WTC11 (cell line): ENCODE data around the gene CASKIN2. TPM values are rescaled to one million over a fixed set of nuclear protein-coding genes. Genes with fewer than 3 reads are reported as not detected.
A peak's percentile ranks its signal among the peaks of the same experiment; 100 is the strongest.

Source experiments
- ATAC-seq: fragments of 200-7000 bp; cut with Tn5 transposase; 2 replicates; pipeline ENCODE4 v1.10.0; 2021; ENCODE audit warnings: mild to moderate bottlenecking, moderate library complexity
- CTCF ChIA-PET: fragments of 300-600 bp; sonication (Branson Sonifier 250); formaldehyde crosslinking; loops from one replicate; lab custom pipeline; 2021; ENCODE audit warnings: antibody characterized with exemption; lab: Charles Lee
- POLR2A ChIA-PET: fragments of 350-600 bp; sonication (Branson Sonifier 250); formaldehyde crosslinking; loops from one replicate; lab custom pipeline; 2021; ENCODE audit warnings: antibody characterized with exemption; lab: Charles Lee
- DNase-seq: peaks from one replicate; pipeline ENCODE4 v3.0.0; 2021; ENCODE audit warnings: low spot score
- H3K27ac Mint-ChIP-seq: 2 replicates; pipeline ENCODE4 v1.8.0; 2021; ENCODE audit warnings: mixed read lengths
- H3K27me3 Mint-ChIP-seq: 2 replicates; pipeline ENCODE4 v1.8.0; 2021; ENCODE audit warnings: low read depth, mild to moderate bottlenecking, moderate library complexity, mixed read lengths
- H3K36me3 Mint-ChIP-seq: 2 replicates; pipeline ENCODE4 v1.8.0; 2021; ENCODE audit warnings: mixed read lengths
- H3K4me1 Mint-ChIP-seq: 2 replicates; pipeline ENCODE4 v1.8.0; 2022; ENCODE audit warnings: mixed read lengths
- H3K4me3 Mint-ChIP-seq: 2 replicates; pipeline ENCODE4 v1.8.0; 2021; ENCODE audit warnings: mild to moderate bottlenecking, moderate library complexity, mixed read lengths
- H3K9me3 Mint-ChIP-seq: 2 replicates; pipeline ENCODE4 v1.8.0; 2021; ENCODE audit warnings: mixed read lengths
- AFF4 ChIP-seq: sonication (generic); formaldehyde crosslinking; IDR thresholded peaks from 2 replicates; pipeline ENCODE4 v1.8.1; 2023; ENCODE audit warnings: mild to moderate bottlenecking, missing genetic modification reagents, borderline replicate concordance
- CTCF ChIP-seq: fragments of 200-600 bp; IDR thresholded peaks from 2 replicates; pipeline ENCODE4 v1.8.0; 2022; ENCODE audit warnings: antibody characterized with exemption
- E2F4 ChIP-seq: sonication (generic); formaldehyde crosslinking; IDR thresholded peaks from 2 replicates; pipeline ENCODE4 v1.8.1; 2022; ENCODE audit warnings: low read depth, mild to moderate bottlenecking, moderate library complexity, missing genetic modification reagents, borderline replicate concordance
- ELF4 ChIP-seq: sonication (generic); formaldehyde crosslinking; IDR thresholded peaks from 2 replicates; pipeline ENCODE4 v1.8.1; 2022; ENCODE audit warnings: low read depth, mild to moderate bottlenecking, moderate library complexity, missing genetic modification reagents
- ERG ChIP-seq: fragments of 250-450 bp; sonication (Bioruptor Pico); IDR thresholded peaks from 2 replicates; pipeline ENCODE4 v1.8.0; 2021; ENCODE audit warnings: mild to moderate bottlenecking
- HMGA2 ChIP-seq: fragments of 250-450 bp; sonication (Bioruptor Pico); IDR thresholded peaks from 2 replicates; pipeline ENCODE4 v1.4.0; 2021; ENCODE audit warnings: mild to moderate bottlenecking, moderate library complexity
- KAT7 ChIP-seq: sonication (generic); formaldehyde crosslinking; IDR thresholded peaks from 2 replicates; pipeline ENCODE4 v1.8.1; 2023; ENCODE audit warnings: missing genetic modification reagents, mild to moderate bottlenecking, borderline replicate concordance
- MXD4 ChIP-seq: fragments of 250-450 bp; sonication (Bioruptor Pico); IDR thresholded peaks from 2 replicates; pipeline ENCODE4 v1.8.0; 2021; ENCODE audit warnings: mild to moderate bottlenecking, moderate library complexity, borderline replicate concordance
- NR1H2 ChIP-seq: sonication (generic); formaldehyde crosslinking; IDR thresholded peaks from 2 replicates; pipeline ENCODE4 v1.9.0; 2021; ENCODE audit warnings: mild to moderate bottlenecking, moderate library complexity, missing genetic modification reagents
- PRRX2 ChIP-seq: fragments of 250-450 bp; sonication (Bioruptor Pico); IDR thresholded peaks from 2 replicates; pipeline ENCODE4 v1.8.0; 2021; ENCODE audit warnings: mild to moderate bottlenecking
- RELA ChIP-seq: sonication (generic); formaldehyde crosslinking; IDR thresholded peaks from 2 replicates; pipeline ENCODE4 v1.8.1; 2022; ENCODE audit warnings: missing genetic modification reagents, mild to moderate bottlenecking, borderline replicate concordance
- STAT6 ChIP-seq: sonication (generic); formaldehyde crosslinking; conservative IDR thresholded peaks from 2 replicates; pipeline ENCODE4 v1.8.1; 2023; ENCODE audit warnings: mild to moderate bottlenecking, low read depth, missing genetic modification reagents, moderate library complexity
- USF1 ChIP-seq: sonication (generic); formaldehyde crosslinking; IDR thresholded peaks from 2 replicates; pipeline ENCODE4 v1.8.0; 2022; ENCODE audit warnings: mild to moderate bottlenecking, missing genetic modification reagents
- USF2 ChIP-seq: sonication (generic); formaldehyde crosslinking; IDR thresholded peaks from 2 replicates; pipeline ENCODE4 v1.8.1; 2023; ENCODE audit warnings: mild to moderate bottlenecking, missing genetic modification reagents, moderate library complexity
- ZNF232 ChIP-seq: sonication (generic); formaldehyde crosslinking; IDR thresholded peaks from 2 replicates; pipeline ENCODE4 v1.8.0; 2022; ENCODE audit warnings: mild to moderate bottlenecking, missing genetic modification reagents
- ZNF317 ChIP-seq: sonication (generic); formaldehyde crosslinking; IDR thresholded peaks from 2 replicates; pipeline ENCODE4 v1.8.1; 2023; ENCODE audit warnings: low read depth, mild to moderate bottlenecking, moderate library complexity, missing genetic modification reagents, borderline replicate concordance
- total RNA-seq: library from RNA; stranded (reverse); gene quantifications from 3 replicates; pipeline ENCODE4 v1.2.3, GENCODE V29; 2021

The CASKIN2 gene
- total RNA-seq, 1 experiment from 2014 or later: 31.9 TPM

GRCh38 chr17:75544250-75544649 lies 28.9 kb upstream of the CASKIN2 start:
- Mint-ChIP-seq H3K4me3 (no peak overlapping the region), H3K27ac (peak overlapping the region; percentile 83), H3K36me3 (no peaks in the 10 kb centered on the region), H3K4me1 (peaks cover 33% of the 10 kb centered on the region), H3K27me3 (no peaks in the 10 kb centered on the region), H3K9me3 (no peaks in the 10 kb centered on the region)
- ATAC-seq (no peak), DNase-seq (no peak)
- POLR2A ChIA-PET: no interaction called here
- CTCF ChIA-PET: interaction anchor here (0.9 to 1.1 kb wide), 2 partner anchors 9 to 44 kb away, joined by 3 read pairs; partner anchors contain the start of gene MYO15B
- TF ChIP-seq KAT7 (CRISPR knock-in tag): no peak
- TF ChIP-seq MXD4 (CRISPR knock-in tag): no peak
- TF ChIP-seq HMGA2 (CRISPR knock-in tag): no peak
- TF ChIP-seq STAT6 (CRISPR knock-in tag): no peak
- no peak for TF ChIP-seq NR1H2 (CRISPR knock-in tag)
- no peak for TF ChIP-seq ZNF232 (CRISPR knock-in tag)
- TF ChIP-seq AFF4 (CRISPR knock-in tag): no peak
- no peak for TF ChIP-seq USF1 (CRISPR knock-in tag)
- no peak for TF ChIP-seq RELA (CRISPR knock-in tag)

GRCh38 chr17:75542728-75543336 lies 27.5 kb upstream of the CASKIN2 start:
- no peaks in the 10 kb centered on the region for H3K36me3 Mint-ChIP-seq
- DNase-seq: no peak
- H3K4me3 Mint-ChIP-seq: no peak overlapping the region
- H3K9me3 Mint-ChIP-seq: no peaks in the 10 kb centered on the region
- ATAC-seq: no peak
- H3K4me1 Mint-ChIP-seq: peaks cover 29% of the 10 kb centered on the region
- no peaks in the 10 kb centered on the region for H3K27me3 Mint-ChIP-seq
- POLR2A ChIA-PET: interaction anchor here (1.0 kb wide), 1 partner anchor 10 kb away, joined by 3 read pairs; no protein-coding TSS in a partner anchor
- CTCF ChIA-PET: interaction anchor here (0.5 to 1.9 kb wide), 5 partner anchors 8 to 361 kb away, joined by 3 to 9 read pairs (median 4); no protein-coding TSS in a partner anchor
- H3K27ac Mint-ChIP-seq: no peak overlapping the region
- TF ChIP-seq USF2 (CRISPR knock-in tag) (no peak), ZNF317 (CRISPR knock-in tag) (no peak), ERG (CRISPR knock-in tag) (no peak), CTCF (no peak), PRRX2 (CRISPR knock-in tag) (no peak), STAT6 (CRISPR knock-in tag) (no peak), E2F4 (no peak), ELF4 (CRISPR knock-in tag) (no peak)
